GM18526 (cell line): ENCODE data around the gene LCMT2.

Source experiments
- POLR2A ChIP-seq: IDR thresholded peaks from 3 replicates; pipeline ENCODE4 v1.6.1; 2011; ENCODE audit not compliant: insufficient read length; ENCODE audit errors: extremely low read depth

LCMT2 gene

GRCh38 chr15:43286074-43286473, 44.3 kb downstream of the LCMT2 start:
- TF ChIP-seq POLR2A = no peak

- TF ChIP-seq POLR2A = no peak
Measured at GRCh38 chr15:43285609-43286037, 44.8 kb downstream of the LCMT2 start.

- TF ChIP-seq POLR2A = no peak
Measured at GRCh38 chr15:43283526-43283925, 46.8 kb downstream of the LCMT2 start.

- TF ChIP-seq POLR2A = no peak
Measured at GRCh38 chr15:43281926-43282602, 48.3 kb downstream of the LCMT2 start.

DNA sequence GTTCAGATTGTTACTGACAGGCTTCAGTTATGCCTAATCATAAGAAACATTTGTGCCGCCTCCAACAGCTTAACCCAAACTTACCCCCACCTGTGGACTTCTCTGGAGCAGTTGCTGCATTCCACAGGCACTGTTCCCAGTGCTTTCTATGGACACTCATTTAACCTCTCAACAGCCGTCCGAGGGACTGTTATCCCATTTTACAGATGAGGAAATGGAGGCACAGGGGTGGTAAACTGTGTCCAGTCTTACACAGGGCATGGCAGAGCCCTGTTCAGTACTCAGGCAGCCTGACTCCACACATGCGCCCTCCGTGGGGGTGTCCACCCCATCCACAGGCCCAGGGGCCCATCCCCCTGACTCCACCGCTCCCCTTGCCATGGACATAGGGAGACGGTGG, 49.4 kb downstream of the LCMT2 start:
- no peak for TF ChIP-seq POLR2A

DNA sequence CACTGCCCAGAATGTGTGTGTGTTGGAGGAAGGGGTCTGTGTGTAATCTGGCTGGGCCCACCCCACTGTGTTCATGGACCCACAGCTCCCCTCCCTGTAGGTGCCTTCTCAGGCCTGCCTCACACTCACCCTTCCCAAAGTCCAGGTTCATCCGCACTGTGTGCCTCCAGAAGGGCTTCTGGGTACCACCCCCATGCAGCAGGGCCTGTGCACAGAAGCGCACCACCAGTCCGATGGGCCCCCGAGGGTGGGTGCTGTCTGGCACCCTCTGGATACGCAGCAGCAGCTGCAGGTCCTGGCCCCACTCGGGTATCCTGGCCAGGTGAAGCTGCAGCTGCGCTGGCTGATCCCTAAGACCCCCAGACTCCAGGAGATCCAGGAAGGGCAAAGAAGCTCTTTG, 50.9 kb downstream of the LCMT2 start:
- no peak for TF ChIP-seq POLR2A

- no peak for TF ChIP-seq POLR2A
Measured at GRCh38 chr15:43278869-43279268, 51.5 kb downstream of the LCMT2 start.

DNA sequence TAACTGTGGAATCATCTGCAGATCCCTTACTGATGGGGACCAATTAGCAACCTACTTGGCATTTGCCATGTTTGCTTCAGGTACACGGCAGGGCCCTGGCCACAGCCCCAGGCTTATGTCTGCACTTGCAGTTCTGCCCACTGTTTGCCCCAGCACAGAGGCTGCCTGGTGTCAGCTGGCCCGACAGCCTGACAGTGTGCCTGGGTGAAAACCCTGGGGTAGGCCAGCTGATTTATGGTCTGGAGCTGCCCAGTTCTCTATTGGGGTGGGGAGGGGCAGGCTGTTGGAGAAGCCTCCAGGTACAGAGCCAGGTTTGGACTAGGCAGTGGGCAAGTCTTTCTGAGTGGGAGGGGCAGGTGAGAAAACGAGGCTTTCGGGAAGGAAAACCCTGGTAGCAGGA, 52.5 kb downstream of the LCMT2 start:
- TF ChIP-seq POLR2A = no peak

DNA sequence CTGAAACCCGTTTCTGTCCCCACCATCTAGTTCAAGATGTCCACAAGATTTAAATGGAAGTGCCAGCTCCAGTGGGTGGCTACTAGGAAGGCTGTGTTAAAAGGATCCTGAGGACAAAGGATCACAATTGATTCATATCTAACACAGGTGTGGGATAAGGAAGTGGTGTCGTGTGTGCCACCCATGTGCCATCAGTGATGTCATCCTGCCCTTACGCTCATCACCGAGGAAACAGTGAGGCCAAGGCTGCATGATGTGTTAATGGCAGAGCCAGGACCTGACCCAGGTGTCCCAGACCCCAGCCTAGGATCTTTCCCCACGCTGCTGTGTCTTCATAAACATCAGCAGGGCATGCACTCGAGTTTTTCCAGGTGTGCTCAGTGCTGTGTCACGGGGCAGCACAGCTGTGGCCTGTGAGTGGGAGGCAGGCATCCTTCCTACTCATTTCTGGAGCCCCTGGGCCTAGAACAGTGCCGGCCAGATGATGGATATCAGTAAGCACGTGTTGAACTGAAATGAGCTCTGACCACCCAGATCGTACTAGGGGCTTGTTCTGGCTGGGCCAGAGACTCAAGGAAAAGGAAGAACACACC, 53.0 kb downstream of the LCMT2 start:
- no peak for TF ChIP-seq POLR2A

- TF ChIP-seq POLR2A = no peak
Measured at GRCh38 chr15:43276563-43277200, 53.7 kb downstream of the LCMT2 start.

- no peak for TF ChIP-seq POLR2A
Measured at GRCh38 chr15:43275740-43276562, 54.4 kb downstream of the LCMT2 start.

DNA sequence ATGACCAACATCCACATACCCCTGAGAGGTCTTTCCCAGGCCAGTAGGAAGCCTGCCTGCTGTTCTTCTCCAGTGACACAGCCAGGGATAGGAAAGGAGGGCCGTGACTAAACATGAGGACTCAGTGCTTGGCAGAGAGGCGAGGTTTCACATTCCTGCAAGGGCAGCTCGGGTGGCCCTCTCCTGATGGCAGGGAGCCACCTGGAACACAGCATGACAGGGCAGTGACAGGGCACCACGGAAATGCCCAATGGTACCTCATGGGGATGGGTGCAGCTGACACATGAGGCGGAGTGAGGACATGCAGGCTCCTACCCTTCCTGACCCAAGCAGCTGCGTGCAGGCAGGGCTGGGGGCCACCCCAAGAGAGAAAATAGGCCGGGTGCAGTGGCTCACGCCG, 56.2 kb downstream of the LCMT2 start:
- no peak for TF ChIP-seq POLR2A
